ENCODE measurements around the gene FLT3LG. TPM values are rescaled to one million over a fixed set of nuclear protein-coding genes. Genes with fewer than 3 reads are reported as not detected.

FLT3LG gene
- total and polyA plus RNA-seq, 2 of the 8 experiments (the other 6 are each of a cell fraction or from before 2014, with no cell fraction given): 1.6 to 3.2 TPM

DNA sequence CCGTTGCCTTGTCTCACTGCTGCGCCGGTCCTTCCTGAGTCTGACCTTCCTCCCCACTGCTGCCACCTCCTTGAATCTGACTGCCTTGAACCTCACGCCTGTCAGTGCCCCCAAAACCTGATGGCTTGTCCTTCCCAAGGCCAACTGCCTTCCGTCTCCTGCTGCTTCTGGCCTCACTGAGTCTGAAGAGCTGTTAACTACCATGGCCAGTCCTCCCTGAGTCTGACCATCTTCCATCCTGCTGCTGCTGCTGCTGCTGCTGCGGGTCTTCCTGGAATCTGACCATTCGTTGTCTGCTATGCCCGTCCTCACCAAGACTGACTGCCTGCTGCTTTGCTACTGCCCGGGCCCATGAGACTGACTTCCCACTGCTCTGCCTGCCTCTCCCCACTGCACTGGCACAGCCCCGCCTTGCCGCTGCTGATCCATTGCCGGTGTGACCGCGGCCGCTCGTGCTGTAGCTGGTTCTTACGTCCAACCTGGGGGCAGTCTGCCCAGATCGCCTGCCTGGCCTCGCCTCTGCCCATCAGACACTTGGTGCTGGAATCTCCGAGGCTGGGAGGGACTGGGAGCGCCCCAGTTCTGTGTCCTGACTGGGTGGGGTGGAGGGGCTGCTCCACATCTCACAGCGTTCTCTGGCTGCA, 50.9 kb downstream of the FLT3LG start:
- Histone ChIP-seq H3K36me3 (ENCODE audit: control insufficient read depth in 2 of 4, insufficient read depth in 4 of 4, low read length in 3 of 4) (peaks cover 0 to 13% (median 2%) of the 10 kb centered on the region in 4 experiments; a peak in 4 of 8 replicates), H3K4me2 (ENCODE audit: insufficient read depth in 1 of 2, low read depth in 2 of 2, low read length in 2 of 2) (no peak overlapping the region), H2AFZ (ENCODE audit: low read length) (no peak overlapping the region), H2BK15ac (ENCODE audit: low read length) (no peak overlapping the region), H3K56ac (replicated peaks; ENCODE audit: insufficient read length, low read depth, low read length) (no peak overlapping the region), H3K79me2 (ENCODE audit: control insufficient read depth in 1 of 2, insufficient read depth in 2 of 2, low read length in 2 of 2) (no peaks in the 10 kb centered on the region), H2BK120ac (replicated peaks; ENCODE audit: low read depth, low read length) (no peak overlapping the region), H4K91ac (replicated peaks; ENCODE audit: insufficient read length, low read length) (no peak overlapping the region), H3K4me3 (ENCODE audit: extremely low read depth in 1 of 4, insufficient read depth in 2 of 4, low read depth in 3 of 4, low read length in 4 of 4) (no peak overlapping the region), H3K4ac (replicated peaks; ENCODE audit: insufficient read length, low read depth, low read length) (no peak overlapping the region), H3K9me3 (ENCODE audit: insufficient read depth in 2 of 2, low read depth in 1 of 2, low read length in 1 of 2) (no peaks in the 10 kb centered on the region), H2BK12ac (ENCODE audit: low read depth, low read length) (no peak overlapping the region), H3K14ac (ENCODE audit: insufficient read length) (no peak overlapping the region), H2BK5ac (ENCODE audit: low read depth, low read length) (peak overlapping the region; percentile 18; the same call in 1 of the 2 replicates), H3K18ac (ENCODE audit: extremely low read depth, low read length) (no peak overlapping the region), H4K20me1 (replicated peaks in 1 of 2; ENCODE audit: control insufficient read depth in 1 of 2, insufficient read depth in 2 of 2, low read length in 2 of 2) (peaks cover 0 to 2% of the 10 kb centered on the region in 2 experiments), H3K9ac (replicated peaks in 1 of 4; ENCODE audit: extremely low read depth in 1 of 4, low read depth in 3 of 4, low read length in 3 of 4) (no peak overlapping the region), H4K5ac (ENCODE audit: insufficient read length, low read depth, low read length) (no peak overlapping the region), H2BK20ac (ENCODE audit: low read length) (no peak overlapping the region), H3K4me1 (replicated peaks in 1 of 4; ENCODE audit: control insufficient read depth in 3 of 4, insufficient read depth in 4 of 4, low read length in 3 of 4) (peaks cover 0 to 5% (median 2%) of the 10 kb centered on the region in 4 experiments; a peak in 3 of 7 replicates), H4K8ac (ENCODE audit: extremely low read depth, insufficient read depth, low read length) (no peak overlapping the region), H3K79me1 (ENCODE audit: low read depth, low read length) (peaks cover 5% of the 10 kb centered on the region), H3K23ac (ENCODE audit: insufficient read length) (no peak overlapping the region), H2AK5ac (ENCODE audit: low read depth, low read length) (no peak overlapping the region), H3K27me3 (replicated peaks in 1 of 4; ENCODE audit: control insufficient read depth in 3 of 4, extremely low read depth in 1 of 4, insufficient read depth in 3 of 4, low read length in 3 of 4) (no peaks in the 10 kb centered on the region), H3K23me2 (ENCODE audit: low read depth, low read length) (peaks cover 5% of the 10 kb centered on the region; the same call in 1 of the 2 replicates), H3K27ac (ENCODE audit: low read depth, low read length) (no peak overlapping the region)
- POLR2A ChIA-PET (ENCODE audit: partially characterized antibody): interaction anchor here (0.6 to 2.0 kb wide), 7 partner anchors 9 to 151 kb away, joined by 3 to 8 read pairs (median 3); partner anchors contain the start of gene RPS11
- FAIRE-seq (no peak), DNase-seq (ENCODE audit: low read depth in 1 of 2, low spot score in 2 of 2) (no peak)
- TF ChIP-seq SUZ12 (IDR thresholded peaks at IDR 0.05; ENCODE audit: low read length): no peak
- TF ChIP-seq JUND (IDR thresholded peaks at IDR 0.05; ENCODE audit: low read length): no peak
- no peak for TF ChIP-seq RNF2 (IDR thresholded peaks at IDR 0.05; ENCODE audit: borderline replicate concordance, low read depth, low read length, missing control alignments, poor library complexity, severe bottlenecking)
- TF ChIP-seq CTBP2 (IDR thresholded peaks at IDR 0.05; ENCODE audit: borderline replicate concordance, insufficient read depth, insufficient read length, low read length): no peak
- TF ChIP-seq, protein P1, sequence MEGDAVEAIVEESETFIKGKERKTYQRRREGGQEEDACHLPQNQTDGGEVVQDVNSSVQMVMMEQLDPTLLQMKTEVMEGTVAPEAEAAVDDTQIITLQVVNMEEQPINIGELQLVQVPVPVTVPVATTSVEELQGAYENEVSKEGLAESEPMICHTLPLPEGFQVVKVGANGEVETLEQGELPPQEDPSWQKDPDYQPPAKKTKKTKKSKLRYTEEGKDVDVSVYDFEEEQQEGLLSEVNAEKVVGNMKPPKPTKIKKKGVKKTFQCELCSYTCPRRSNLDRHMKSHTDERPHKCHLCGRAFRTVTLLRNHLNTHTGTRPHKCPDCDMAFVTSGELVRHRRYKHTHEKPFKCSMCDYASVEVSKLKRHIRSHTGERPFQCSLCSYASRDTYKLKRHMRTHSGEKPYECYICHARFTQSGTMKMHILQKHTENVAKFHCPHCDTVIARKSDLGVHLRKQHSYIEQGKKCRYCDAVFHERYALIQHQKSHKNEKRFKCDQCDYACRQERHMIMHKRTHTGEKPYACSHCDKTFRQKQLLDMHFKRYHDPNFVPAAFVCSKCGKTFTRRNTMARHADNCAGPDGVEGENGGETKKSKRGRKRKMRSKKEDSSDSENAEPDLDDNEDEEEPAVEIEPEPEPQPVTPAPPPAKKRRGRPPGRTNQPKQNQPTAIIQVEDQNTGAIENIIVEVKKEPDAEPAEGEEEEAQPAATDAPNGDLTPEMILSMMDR (IDR thresholded peaks at IDR 0.05; ENCODE audit: control extremely low read depth in 1 of 3, insufficient read depth in 1 of 3, low read depth in 1 of 3, low read length in 3 of 3): no peak
- no peak for TF ChIP-seq HDAC2 (IDR thresholded peaks at IDR 0.05; ENCODE audit: borderline replicate concordance in 1 of 2, low read depth in 2 of 2, low read length in 2 of 2)
- CTCF ChIA-PET (ENCODE audit: partially characterized antibody): interaction anchor here (1.1 to 1.6 kb wide), 3 partner anchors 9 to 46 kb away, joined by 5 read pairs; no protein-coding TSS in a partner anchor
- WGBS, 2 experiments (ENCODE audit: extremely low coverage in 1 of 2, insufficient coverage in 1 of 2, insufficient read length in 1 of 2, insufficient replicate concordance in 2 of 2, low coverage in 1 of 2, low lambda C conversion rate in 2 of 2, missing lambda C conversion rate in 1 of 2): 91% methylated on average over 22 of the region's 22 CpGs; no CpG with 5 or more reads in 1 of the 2 experiments

All from H1 (cell line).